Measurements from ENCODE around the gene SLC12A1.
"Not testable (repeated sequence)": the region's sequence is repeated elsewhere in the genome, so short reads cannot be mapped to it uniquely, and the experiment has no call there.

Gene SLC12A1

GRCh38 chr15:48315041-48315440 is 108.9 kb downstream of the SLC12A1 start:
- no peak for DNase-seq

- DNase-seq, result no peak
Observed at GRCh38 chr15:48317221-48317620, 111.1 kb downstream of the SLC12A1 start.

GRCh38 chr15:48318131-48318530 is 112.0 kb downstream of the SLC12A1 start:
- no peak for DNase-seq

GRCh38 chr15:48323294-48323693 is 117.2 kb downstream of the SLC12A1 start:
- no peak for DNase-seq

- no peak for DNase-seq
Observed at GRCh38 chr15:48324949-48325348, 118.8 kb downstream of the SLC12A1 start.

- no peak for DNase-seq
Observed at GRCh38 chr15:48325400-48325799, 119.3 kb downstream of the SLC12A1 start.

GRCh38 chr15:48326180-48326579 is 120.1 kb downstream of the SLC12A1 start:
- DNase-seq, result not testable (repeated sequence)

GRCh38 chr15:48330105-48330785 is 124.1 kb downstream of the SLC12A1 start:
- no peak for DNase-seq

DNA sequence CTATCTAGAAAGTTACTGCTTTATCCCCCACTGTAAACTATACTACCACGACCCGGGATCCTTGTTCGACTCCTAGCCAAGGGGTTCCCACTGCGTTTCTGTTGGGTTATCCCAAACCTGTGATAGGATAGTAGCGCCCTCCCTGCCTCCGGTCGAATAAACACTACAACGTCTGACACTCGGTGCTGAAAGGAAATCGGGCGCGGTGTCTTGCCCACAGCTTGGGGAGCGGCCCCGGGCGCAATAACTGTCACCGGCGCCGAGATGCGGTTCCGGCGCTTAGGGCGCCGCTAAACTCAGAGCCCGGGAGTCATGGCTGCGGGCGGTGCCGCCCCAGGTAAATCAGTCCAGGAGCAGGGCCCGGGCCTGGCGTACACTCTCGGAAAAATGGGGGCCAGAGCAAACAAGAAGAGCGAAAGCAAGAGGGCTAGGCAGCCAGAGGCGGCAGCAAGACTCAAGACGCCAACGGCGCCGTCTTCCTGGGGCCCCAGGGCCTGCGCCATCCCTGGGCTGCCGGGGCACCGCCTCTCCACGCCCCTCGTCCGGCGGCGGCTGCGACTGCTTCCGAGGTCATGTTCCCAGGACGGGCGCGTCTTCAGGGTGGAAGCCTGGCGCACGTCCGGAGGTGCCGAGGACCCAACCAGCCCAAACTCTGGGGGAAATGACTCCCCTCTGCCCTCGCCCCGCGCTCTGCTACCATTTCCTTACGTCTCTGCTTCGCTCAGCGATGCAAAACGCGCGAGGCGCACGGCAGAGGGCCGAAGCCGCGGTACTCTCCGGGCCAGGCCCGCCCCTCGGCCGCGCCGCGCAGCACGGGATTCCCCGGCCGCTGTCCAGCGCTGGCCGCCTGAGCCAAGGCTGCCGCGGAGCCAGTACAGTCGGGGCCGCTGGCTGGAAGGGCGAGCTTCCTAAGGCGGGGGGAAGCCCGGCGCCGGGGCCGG is 125.0 kb downstream of the SLC12A1 start, which contains the start of gene DUT:
Gene DUT (plus strand): TSS at position 575 of the 941 bp plus-strand sequence. CDS start 87 bp downstream, at position 662.
- peak; percentile 45 for DNase-seq

- peak; percentile 56 for DNase-seq
Observed at GRCh38 chr15:48331796-48332641, 125.9 kb downstream of the SLC12A1 start.

- DNase-seq, result no peak
Observed at GRCh38 chr15:48332642-48333034, 126.5 kb downstream of the SLC12A1 start.

DNA sequence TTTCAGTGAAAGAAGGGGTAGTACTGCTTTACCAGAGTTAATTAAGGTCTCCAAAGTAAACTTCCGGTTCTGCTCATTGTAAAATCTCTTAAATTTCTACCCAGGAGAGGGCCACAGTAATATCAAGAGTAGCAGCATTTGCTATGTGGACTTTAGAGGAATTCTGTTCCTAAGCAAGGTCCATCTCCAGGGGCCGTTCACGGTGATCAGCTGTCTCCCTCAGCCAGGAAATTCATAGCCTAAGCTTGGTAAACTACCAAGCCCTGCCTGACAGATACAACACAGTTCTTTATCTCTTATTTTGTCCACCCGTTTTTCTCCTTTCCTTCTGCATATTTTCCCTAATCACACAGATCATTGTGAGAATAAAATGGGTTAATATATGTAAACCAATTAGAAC is 127.4 kb downstream of the SLC12A1 start:
- DNase-seq, result no peak

GRCh38 chr15:48334260-48334659 is 128.2 kb downstream of the SLC12A1 start:
- no peak for DNase-seq

DNA sequence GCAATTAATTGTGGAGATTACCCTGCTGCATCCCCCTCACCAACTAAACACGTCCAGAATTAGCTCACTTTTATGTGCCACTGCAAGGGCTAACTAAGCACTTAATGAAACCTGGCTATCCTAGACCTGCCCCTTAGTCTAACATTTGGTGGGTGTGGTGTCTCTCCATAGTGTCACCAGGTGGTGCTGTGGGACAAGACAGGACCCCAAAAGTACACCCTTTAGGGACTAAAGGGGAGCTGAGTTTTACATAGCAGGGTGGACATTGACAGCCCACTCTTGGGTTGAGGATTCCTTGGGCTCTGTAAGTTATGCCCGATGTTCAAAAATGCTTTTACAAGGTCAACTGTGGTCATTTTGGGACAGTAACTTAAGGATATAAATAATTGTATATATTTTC is 130.8 kb downstream of the SLC12A1 start:
- DNase-seq, result no peak

- no peak for DNase-seq
Observed at GRCh38 chr15:48337607-48338006, 131.5 kb downstream of the SLC12A1 start.

- no peak for DNase-seq
Observed at GRCh38 chr15:48340111-48340510, 134.0 kb downstream of the SLC12A1 start.

GRCh38 chr15:48343865-48344264 is 137.8 kb downstream of the SLC12A1 start:
- DNase-seq, result no peak

DNA sequence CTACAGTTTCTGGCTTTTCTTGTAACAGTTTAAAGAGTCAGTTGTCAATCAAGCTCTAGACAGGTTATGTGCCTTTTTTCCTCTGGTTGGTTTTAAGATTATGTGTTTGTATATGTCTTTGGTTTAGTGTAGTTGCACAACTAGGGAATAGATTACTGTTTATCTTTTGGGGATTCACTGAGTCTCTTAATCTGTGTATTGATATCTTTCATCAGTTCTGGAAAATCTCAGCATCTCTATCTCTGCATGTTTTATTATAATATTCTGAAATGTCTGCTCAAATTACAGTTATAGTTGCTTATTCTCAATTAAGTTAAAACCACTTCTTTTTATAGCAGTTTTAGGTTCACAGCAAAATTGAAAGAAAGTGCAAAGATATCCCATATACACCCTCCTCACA is 139.4 kb downstream of the SLC12A1 start:
- DNase-seq, result no peak

- peak; percentile 24 for DNase-seq
Observed at GRCh38 chr15:48352474-48353072, 146.5 kb downstream of the SLC12A1 start.
